ENCODE results near the gene CDS1.
"Not testable (repeated sequence)": the region's sequence is repeated elsewhere in the genome, so short reads cannot be mapped to it uniquely, and the experiment has no call there.

CDS1 gene

GRCh38 chr4:84614891-84615290 is 32.0 kb downstream of the CDS1 start:
- no peak for DNase-seq

- DNase-seq: no peak
Observed at GRCh38 chr4:84615355-84615754, 32.4 kb downstream of the CDS1 start.

GRCh38 chr4:84622959-84623358 is 40.0 kb downstream of the CDS1 start:
- DNase-seq: no peak

GRCh38 chr4:84623661-84624060 is 40.7 kb downstream of the CDS1 start:
- no peak for DNase-seq

- DNase-seq: no peak
Observed at GRCh38 chr4:84626673-84627072, 43.7 kb downstream of the CDS1 start.

DNA sequence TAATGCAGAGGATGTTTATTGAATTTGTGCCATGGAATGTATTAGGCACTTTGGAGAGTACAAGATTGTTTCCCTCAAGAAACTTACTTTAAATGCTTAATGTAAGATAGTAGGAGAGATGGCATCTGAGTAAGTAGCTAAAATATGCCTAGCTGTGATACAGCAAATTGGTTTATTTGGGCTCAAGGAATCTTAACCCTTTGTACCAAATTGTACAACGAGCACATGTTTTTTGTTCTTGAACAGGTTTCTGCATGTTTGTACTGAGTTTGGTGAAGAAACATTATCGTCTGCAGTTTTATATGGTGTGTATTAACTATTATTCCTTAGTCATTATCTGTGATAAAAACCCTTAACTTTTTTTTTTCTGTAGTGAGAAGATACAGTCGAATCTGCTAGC is 48.6 kb downstream of the CDS1 start:
- DNase-seq: no peak

DNA sequence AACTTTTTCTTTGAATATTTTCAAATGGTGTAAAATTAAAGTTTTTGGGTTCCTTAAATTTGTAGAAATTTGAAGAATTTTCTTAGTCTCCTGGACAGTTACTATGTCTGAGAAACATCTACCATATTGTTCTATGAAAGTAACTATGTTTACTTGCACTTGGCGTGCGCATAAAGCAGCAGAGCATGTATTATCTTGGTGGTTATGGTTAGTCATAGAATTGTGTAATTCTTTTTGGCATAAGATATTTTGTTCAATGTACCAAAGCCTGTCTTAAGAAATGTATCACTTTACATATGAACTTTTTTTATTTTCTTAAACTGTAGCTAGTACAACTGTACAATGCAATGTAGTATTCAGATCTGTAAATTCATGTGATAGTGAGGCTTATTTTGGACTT is 49.2 kb downstream of the CDS1 start:
- no peak for DNase-seq

- no peak for DNase-seq
Observed at GRCh38 chr4:84634961-84635360, 52.0 kb downstream of the CDS1 start.

DNA sequence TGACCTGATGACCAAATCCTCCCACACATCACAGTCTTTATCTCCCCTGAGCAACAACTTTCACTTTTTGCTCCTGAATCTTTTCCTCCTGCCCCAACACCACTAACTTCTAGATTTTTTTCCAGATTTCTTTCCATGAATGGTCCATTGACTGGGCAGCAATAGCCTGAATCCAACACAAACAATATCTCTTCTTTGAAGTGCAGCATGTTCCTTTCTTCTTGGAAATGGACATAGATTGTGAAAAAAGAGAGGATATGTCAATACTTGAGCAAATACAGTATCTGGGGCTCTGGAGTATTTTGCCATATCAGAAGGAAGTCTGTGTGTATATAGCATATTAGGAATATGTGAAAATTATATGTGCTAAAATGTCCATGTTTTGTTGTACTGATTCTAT is 55.2 kb downstream of the CDS1 start:
- no peak for DNase-seq

DNA sequence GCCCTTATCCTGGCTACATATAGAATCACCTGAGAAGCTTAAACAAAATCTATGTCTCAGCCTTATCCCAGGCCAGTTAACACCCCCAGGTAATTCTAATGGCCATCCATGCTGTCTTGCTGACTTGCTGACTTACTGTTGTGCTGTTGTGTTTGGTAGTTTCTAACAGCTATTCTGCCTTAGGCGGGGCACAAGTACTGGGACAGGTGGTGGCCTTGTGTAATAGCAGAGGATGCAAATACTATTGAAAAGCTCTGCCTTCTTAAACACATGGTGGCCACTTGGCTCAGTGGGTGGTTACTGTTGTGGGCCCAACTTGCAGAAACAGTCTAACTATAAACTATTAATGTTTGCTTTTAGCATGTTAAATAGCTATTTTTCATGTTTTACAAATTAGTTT is 56.2 kb downstream of the CDS1 start:
- no peak for DNase-seq

DNA sequence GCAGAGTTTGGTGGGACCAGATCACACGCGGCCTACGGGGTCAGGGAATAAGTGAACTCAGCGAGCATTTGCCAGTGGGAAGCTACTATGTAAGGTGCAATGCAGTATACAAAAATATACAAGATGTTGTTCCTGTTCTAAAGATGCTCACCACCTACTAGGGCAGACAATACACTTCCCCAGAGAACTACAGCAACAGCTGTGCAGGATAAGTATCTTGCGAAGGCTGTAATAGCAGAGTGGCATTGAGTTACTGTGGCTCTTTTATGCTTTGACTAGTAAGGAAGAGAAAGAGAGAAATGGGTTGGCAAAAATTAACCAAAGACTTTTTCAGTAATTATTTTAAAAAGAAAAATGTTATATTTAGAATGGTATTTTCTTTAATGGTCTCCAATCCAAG is 61.2 kb downstream of the CDS1 start:
- no peak for DNase-seq

DNA sequence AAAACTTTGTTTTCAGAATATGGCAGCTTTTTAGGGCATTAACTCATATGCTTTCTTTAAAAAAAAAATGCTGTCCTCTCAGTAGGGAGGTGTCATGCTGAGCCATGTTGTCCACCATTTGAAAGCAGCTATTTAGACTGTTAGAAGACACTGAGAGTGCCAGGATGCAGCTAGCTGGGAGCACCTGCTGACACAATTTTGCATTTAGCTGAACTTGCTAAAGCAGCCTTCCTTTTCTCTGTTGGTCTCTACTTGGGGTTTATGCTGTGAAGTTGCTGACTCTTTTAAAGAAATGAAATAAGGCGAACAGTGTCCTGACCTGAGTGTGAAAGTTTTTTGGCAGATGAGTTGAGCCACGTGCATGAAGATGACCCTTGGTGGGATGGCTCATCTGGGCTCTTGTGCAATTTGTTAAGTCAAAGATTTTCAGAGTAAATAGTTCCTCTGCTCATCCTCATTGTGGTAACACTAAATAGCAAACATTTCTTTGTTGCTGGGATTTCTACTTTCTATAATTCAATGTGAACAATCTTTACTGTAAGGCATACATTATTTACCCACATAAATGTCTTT is 64.5 kb downstream of the CDS1 start:
- no peak for DNase-seq

GRCh38 chr4:84648178-84648577 is 65.3 kb downstream of the CDS1 start:
- no peak for DNase-seq

GRCh38 chr4:84648863-84649647 is 66.1 kb downstream of the CDS1 start:
- DNase-seq: no peak

- no peak for DNase-seq
Observed at GRCh38 chr4:84651499-84651898, 68.6 kb downstream of the CDS1 start.

GRCh38 chr4:84652478-84652877 is 69.6 kb downstream of the CDS1 start:
- no peak for DNase-seq

- no peak for DNase-seq
Observed at GRCh38 chr4:84660606-84661005, 77.7 kb downstream of the CDS1 start.

GRCh38 chr4:84661191-84661939 is 78.4 kb downstream of the CDS1 start:
- DNase-seq: no peak

- not testable (repeated sequence) for DNase-seq
Observed at GRCh38 chr4:84664767-84665166, 81.8 kb downstream of the CDS1 start.

DNA sequence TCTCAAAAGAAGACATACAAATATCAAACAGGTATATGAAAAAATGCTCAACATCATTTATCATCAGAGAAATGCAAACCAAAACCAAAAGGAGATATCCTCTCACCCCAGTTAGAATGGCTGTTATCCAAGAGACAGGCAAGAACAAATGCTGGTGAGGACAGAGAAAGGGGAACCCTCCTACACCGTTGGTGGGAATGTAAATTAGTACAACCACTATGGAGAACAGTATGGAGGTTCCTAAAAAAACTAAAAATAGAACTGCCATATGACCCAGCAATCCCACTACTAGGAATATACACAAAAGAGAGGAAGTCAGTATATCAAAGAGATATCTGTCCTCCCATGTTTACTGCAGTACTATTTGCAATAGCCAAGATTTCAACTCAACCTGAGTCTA is 83.5 kb downstream of the CDS1 start:
- DNase-seq: no peak

- no peak for DNase-seq
Observed at GRCh38 chr4:84669201-84669600, 86.3 kb downstream of the CDS1 start.

- DNase-seq: no peak
Observed at GRCh38 chr4:84672177-84672576, 89.2 kb downstream of the CDS1 start.

DNA sequence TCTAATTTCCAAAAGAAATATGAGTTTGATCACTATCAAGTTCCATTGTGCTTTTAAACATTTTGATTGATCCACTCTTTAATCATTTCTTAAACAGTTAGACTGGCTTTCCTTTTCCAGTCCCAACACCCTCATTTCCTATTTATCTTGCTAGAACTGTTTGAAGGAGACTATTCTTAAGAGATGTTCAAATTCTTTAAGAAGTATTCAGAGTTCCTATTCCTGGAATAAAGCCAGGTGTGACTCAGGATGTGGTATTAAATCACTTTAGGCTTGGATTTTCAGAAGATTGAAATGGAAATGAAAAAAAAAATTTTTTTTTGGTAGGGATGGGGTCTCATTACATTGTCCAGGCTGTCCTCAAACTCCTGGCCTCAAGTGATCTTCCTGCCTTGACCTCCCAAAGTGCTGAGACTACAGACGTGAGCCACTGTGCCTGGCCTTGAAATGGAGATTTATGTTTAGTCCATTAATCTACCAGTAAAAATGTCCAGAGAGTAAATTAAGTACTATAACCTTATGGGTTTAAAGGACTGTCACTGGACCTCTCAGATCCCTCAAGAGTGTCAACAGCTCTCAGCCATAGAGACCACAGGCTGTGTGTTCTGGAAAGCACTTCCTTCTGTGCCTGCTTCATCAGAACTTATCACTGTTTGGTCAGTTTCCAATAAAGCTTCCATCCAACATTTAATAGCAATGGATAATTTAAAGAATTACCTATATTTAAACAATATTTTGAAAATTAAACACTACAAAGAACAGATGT is 90.7 kb downstream of the CDS1 start:
- DNase-seq: no peak
